Measurements from ENCODE around the gene DAB2IP.
"Not testable (repeated sequence)": the region's sequence is repeated elsewhere in the genome, so short reads cannot be mapped to it uniquely, and the experiment has no call there.

DAB2IP gene

GRCh38 chr9:121731919-121732318 lies 80.5 kb downstream of the DAB2IP start:
- no peak for DNase-seq

GRCh38 chr9:121732389-121732788 lies 81.0 kb downstream of the DAB2IP start:
- DNase-seq = no peak

GRCh38 chr9:121732886-121733285 lies 81.5 kb downstream of the DAB2IP start:
- no peak for DNase-seq

- DNase-seq = no peak
These were observed 83.0 kb downstream of the DAB2IP start for GRCh38 chr9:121734465-121734864.

GRCh38 chr9:121735065-121735792 lies 83.8 kb downstream of the DAB2IP start:
- peak; percentile 82 for DNase-seq

- DNase-seq = no peak
These were observed 84.6 kb downstream of the DAB2IP start for GRCh38 chr9:121735793-121736770.

GRCh38 chr9:121736934-121737462 lies 85.6 kb downstream of the DAB2IP start:
- DNase-seq = peak; percentile 61

GRCh38 chr9:121737481-121737931 lies 86.1 kb downstream of the DAB2IP start:
- no peak for DNase-seq

- DNase-seq = no peak
These were observed 87.0 kb downstream of the DAB2IP start for GRCh38 chr9:121738411-121738810.

GRCh38 chr9:121738968-121739367 lies 87.5 kb downstream of the DAB2IP start:
- DNase-seq = no peak

- no peak for DNase-seq
These were observed 88.5 kb downstream of the DAB2IP start for GRCh38 chr9:121739971-121740370.

- DNase-seq = no peak
These were observed 89.9 kb downstream of the DAB2IP start for GRCh38 chr9:121741228-121741918.

- not testable (repeated sequence) for DNase-seq
These were observed 90.5 kb downstream of the DAB2IP start for GRCh38 chr9:121741919-121742283.

- DNase-seq = no peak
These were observed 91.5 kb downstream of the DAB2IP start for GRCh38 chr9:121742923-121743322.

- DNase-seq = peak; percentile 87
These were observed 92.1 kb downstream of the DAB2IP start for GRCh38 chr9:121743441-121744001.

- DNase-seq = peak; percentile 93
These were observed 92.7 kb downstream of the DAB2IP start for GRCh38 chr9:121744002-121744686.

GRCh38 chr9:121744687-121745395 lies 93.4 kb downstream of the DAB2IP start:
- DNase-seq = no peak

- DNase-seq = no peak
These were observed 93.9 kb downstream of the DAB2IP start for GRCh38 chr9:121745396-121745695.

- DNase-seq = no peak
These were observed 95.0 kb downstream of the DAB2IP start for GRCh38 chr9:121746411-121746810.

- no peak for DNase-seq
These were observed 95.4 kb downstream of the DAB2IP start for GRCh38 chr9:121746866-121747265.

GRCh38 chr9:121748074-121748473 lies 96.6 kb downstream of the DAB2IP start:
- no peak for DNase-seq

Measured in 8988T (cell line).